RWPE2 (cell line): ENCODE results near the gene ARMH1.

Source experiments
- ATAC-seq: fragments of 200-7000 bp; cut with Tn5 transposase; 3 replicates; pipeline ENCODE4 v1.9.1; 2021; ENCODE audit warnings: low read depth
- DNase-seq: peaks from one replicate; pipeline ENCODE4 v3.0.0-alpha.2; 2020; ENCODE audit warnings: low spot score
- H3K27ac ChIP-seq: fragments of 450-650 bp; 2 replicates; pipeline ENCODE4 v1.5.1; 2017; ENCODE audit warnings: mild to moderate bottlenecking; ENCODE audit not compliant: poor library complexity, severe bottlenecking
- H3K27me3 ChIP-seq: fragments of 250-450 bp; sonication (Bioruptor Pico); 2 replicates; pipeline ENCODE4 v1.5.1; 2021; ENCODE audit warnings: mild to moderate bottlenecking, moderate library complexity; ENCODE audit not compliant: insufficient read depth, poor library complexity, severe bottlenecking
- H3K36me3 ChIP-seq: fragments of 250-450 bp; sonication (Bioruptor Pico); 2 replicates; pipeline ENCODE4 v1.5.1; 2020; ENCODE audit warnings: low read depth, mild to moderate bottlenecking, moderate library complexity
- H3K4me1 ChIP-seq: fragments of 250-450 bp; sonication (Bioruptor Pico); 2 replicates; pipeline ENCODE4 v1.5.1; 2021; ENCODE audit warnings: mild to moderate bottlenecking, moderate library complexity; ENCODE audit not compliant: insufficient read depth, poor library complexity, severe bottlenecking
- H3K4me3 ChIP-seq: fragments of 250-450 bp; sonication (Bioruptor Pico); 2 replicates; pipeline ENCODE4 v1.5.1; 2021; ENCODE audit warnings: mild to moderate bottlenecking, moderate library complexity; ENCODE audit not compliant: severe bottlenecking
- H3K9me3 ChIP-seq: fragments of 250-450 bp; sonication (Bioruptor Pico); 2 replicates; pipeline ENCODE4 v1.5.1; 2021; ENCODE audit warnings: mild to moderate bottlenecking, moderate library complexity; ENCODE audit not compliant: severe bottlenecking
- TF ChIP-seq, protein P1 (sequence below): fragments of 450-650 bp; IDR thresholded peaks from one replicate; pipeline ENCODE4 v1.5.1; 2017; ENCODE audit warnings: mild to moderate bottlenecking, moderate library complexity; ENCODE audit not compliant: poor library complexity, severe bottlenecking

The ARMH1 gene

DNA sequence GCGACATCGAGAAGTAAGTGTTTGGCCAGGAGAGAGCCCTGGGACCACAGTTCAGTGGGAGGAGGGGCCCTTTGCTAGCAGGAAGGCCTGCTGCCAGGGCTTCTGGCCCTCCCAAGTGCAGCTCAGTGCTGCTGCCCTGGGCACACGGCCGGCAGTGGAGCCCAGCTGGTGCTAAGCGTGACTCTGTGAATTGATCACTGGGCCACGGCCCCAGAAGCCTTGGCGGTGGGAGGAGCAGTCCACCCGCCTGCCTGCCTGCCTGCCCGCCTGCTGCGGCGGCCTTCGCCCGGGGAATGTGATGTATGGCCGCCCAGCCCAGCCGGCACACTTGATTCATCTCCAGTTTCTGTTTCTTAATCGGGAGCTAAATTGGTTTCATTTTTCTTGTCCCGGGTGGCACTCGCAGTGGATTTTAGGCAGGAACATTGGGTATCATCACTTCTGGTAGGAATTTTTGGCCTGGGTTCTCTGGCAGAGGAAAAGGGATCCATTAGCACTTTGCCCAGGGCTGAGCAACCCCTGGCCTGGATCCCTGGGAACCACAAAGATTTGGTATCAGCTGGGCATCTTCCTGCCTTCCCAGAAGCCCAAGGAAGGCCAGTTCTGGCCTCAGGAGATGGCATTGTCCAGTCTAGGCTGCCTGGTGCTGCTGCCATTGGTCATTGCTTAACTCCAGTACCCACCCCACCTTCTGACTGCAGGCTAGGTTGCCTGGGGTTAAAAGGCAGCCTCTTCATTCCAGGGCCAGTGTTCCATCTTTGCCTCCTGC, 28.9 kb upstream of the ARMH1 start:
- H3K36me3 ChIP-seq: peaks cover 84% of the 10 kb centered on the region
- TF ChIP-seq, protein P1, sequence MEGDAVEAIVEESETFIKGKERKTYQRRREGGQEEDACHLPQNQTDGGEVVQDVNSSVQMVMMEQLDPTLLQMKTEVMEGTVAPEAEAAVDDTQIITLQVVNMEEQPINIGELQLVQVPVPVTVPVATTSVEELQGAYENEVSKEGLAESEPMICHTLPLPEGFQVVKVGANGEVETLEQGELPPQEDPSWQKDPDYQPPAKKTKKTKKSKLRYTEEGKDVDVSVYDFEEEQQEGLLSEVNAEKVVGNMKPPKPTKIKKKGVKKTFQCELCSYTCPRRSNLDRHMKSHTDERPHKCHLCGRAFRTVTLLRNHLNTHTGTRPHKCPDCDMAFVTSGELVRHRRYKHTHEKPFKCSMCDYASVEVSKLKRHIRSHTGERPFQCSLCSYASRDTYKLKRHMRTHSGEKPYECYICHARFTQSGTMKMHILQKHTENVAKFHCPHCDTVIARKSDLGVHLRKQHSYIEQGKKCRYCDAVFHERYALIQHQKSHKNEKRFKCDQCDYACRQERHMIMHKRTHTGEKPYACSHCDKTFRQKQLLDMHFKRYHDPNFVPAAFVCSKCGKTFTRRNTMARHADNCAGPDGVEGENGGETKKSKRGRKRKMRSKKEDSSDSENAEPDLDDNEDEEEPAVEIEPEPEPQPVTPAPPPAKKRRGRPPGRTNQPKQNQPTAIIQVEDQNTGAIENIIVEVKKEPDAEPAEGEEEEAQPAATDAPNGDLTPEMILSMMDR: no peak
- no peak overlapping the region for H3K27ac ChIP-seq
- no peaks in the 10 kb centered on the region for H3K27me3 ChIP-seq
- DNase-seq: no peak
- no peak for ATAC-seq
- H3K9me3 ChIP-seq: no peaks in the 10 kb centered on the region
- H3K4me3 ChIP-seq: no peak overlapping the region
- H3K4me1 ChIP-seq: no peaks in the 10 kb centered on the region

DNA sequence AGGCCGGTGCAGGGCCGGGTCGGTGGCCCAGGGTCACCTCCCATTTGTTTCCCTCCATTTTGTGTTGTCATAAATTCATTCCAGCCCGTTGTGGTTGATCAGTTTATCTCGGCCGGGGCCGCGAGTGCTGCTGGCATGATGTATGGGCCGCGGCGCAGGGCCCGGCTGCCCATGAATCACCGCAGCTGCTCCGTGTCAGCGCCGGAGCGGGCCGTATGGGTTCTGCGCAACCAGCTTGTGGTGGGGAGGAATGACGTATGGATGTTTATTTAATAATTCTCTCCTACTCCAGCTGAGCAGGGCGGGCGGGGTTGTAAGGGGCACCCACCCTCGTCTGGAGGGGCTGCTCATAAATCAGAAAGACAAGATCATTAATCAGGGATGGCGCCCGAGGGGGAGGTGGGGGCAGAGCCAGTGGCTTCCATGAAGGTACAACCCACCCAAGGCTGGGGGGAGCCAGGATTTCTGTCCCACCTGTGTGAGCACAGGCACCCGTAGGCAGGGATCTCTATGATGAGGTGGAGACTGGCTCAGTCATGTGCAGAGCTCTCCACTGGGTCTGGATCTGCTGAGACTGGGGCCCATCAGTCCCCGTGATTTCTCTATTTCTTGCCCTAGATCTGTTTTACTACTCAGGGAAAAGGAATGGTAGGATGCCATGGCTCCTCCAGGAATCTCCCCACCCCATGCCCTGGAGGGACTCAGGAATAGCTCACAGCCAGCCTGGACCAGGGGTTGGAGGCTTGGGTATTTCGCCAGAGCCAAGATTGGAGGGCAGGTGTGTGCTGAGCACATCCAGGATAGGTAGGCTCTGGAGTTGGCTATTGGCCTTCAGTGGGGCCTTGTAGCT, 28.0 kb upstream of the ARMH1 start:
- Histone ChIP-seq H3K9me3 (no peaks in the 10 kb centered on the region), H3K27ac (no peak overlapping the region), H3K4me1 (no peaks in the 10 kb centered on the region), H3K27me3 (no peaks in the 10 kb centered on the region), H3K4me3 (no peak overlapping the region), H3K36me3 (peaks cover 77% of the 10 kb centered on the region)
- DNase-seq: no peak
- TF ChIP-seq, protein P1: no peak
- no peak for ATAC-seq

DNA sequence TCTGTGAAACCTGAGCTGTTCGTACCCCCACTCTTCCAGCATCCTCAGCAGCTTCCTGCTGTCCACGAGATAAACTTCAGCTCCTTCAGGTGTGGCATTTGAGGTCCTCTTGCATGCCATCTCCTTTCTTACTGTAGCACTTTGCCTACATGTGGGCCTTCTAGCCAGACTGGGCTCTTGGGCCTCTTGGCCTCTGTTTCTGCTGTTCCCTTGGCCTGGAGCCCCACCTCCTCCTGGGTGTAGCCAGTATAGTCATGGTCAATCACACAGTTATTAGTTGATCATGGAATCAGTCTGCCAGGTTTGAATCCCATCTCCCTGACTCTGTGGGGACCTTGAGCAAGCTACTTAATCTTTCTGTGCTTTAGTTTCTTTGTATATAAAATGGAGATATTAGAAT, 26.6 kb upstream of the ARMH1 start:
- Histone ChIP-seq H3K27ac (no peak overlapping the region), H3K9me3 (no peaks in the 10 kb centered on the region), H3K27me3 (no peaks in the 10 kb centered on the region), H3K36me3 (peaks cover 68% of the 10 kb centered on the region), H3K4me1 (no peaks in the 10 kb centered on the region), H3K4me3 (no peak overlapping the region)
- ATAC-seq (no peak), DNase-seq (no peak)
- TF ChIP-seq, protein P1: no peak

DNA sequence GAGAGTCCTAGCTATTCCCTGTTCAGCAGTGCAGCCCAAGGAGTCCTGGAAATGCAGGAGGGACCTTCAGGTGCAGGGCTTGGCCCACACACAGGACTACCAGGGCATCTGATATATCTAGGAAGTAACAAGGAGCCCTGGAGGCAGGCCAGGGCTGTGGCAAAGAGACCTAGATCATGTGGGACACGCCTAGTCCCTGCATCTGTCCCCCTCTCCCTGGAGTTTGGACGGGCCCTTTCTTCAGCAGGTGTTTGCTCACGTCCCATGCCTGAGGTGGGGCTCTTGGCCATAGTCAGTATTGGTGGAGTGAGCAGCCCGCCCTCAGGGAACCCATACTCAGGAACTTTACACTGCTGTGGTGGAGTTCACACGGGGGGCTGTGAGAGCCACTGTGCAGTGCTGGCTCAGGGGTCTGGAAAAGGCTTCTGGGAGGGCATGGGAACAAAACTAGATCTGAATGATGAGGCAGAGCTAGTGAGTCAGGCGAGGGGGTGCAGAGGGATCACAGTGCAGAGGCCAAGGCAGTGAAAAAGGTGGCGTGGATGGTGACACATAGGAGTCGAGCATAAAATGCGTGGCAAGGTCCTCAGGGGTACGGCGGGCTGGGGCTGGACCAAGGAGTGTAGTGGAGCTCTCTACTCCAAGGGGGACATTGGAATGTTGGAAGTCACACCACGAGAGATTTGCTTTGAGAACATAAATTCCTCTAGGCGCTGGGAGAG, 25.8 kb upstream of the ARMH1 start:
- no peaks in the 10 kb centered on the region for H3K9me3 ChIP-seq
- no peaks in the 10 kb centered on the region for H3K4me1 ChIP-seq
- no peak overlapping the region for H3K4me3 ChIP-seq
- H3K27ac ChIP-seq: no peak overlapping the region
- H3K36me3 ChIP-seq: peaks cover 60% of the 10 kb centered on the region
- no peak for ATAC-seq
- no peak for DNase-seq
- H3K27me3 ChIP-seq: no peaks in the 10 kb centered on the region
- TF ChIP-seq, protein P1: no peak
